HUES64 (cell line): ENCODE measurements around the gene RMND5A.

Experiments
- H3K27ac ChIP-seq: 2 replicates; pipeline ENCODE4 v1.7.0; 2013; ENCODE audit warnings: low read depth, low read length, inconsistent platforms
- H3K27me3 ChIP-seq: 2 replicates; pipeline ENCODE4 v1.6.1; 2013; ENCODE audit warnings: mild to moderate bottlenecking, low read length; ENCODE audit not compliant: insufficient read depth
- H3K36me3 ChIP-seq: 2 replicates; pipeline ENCODE4 v1.6.1; 2013; ENCODE audit warnings: mild to moderate bottlenecking, low read length; ENCODE audit not compliant: insufficient read depth
- H3K4me1 ChIP-seq: 2 replicates; pipeline ENCODE4 v1.6.1; 2013; ENCODE audit warnings: mild to moderate bottlenecking, low read length, moderate library complexity; ENCODE audit not compliant: insufficient read depth
- H3K4me3 ChIP-seq: 2 replicates; pipeline ENCODE4 v1.5.1; 2013; ENCODE audit warnings: mild to moderate bottlenecking, low read length, moderate library complexity
- H3K9ac ChIP-seq: 2 replicates; pipeline ENCODE4 v1.6.1; 2013; ENCODE audit warnings: mild to moderate bottlenecking, low read depth, low read length
- H3K9me3 ChIP-seq: 2 replicates; pipeline ENCODE4 v1.6.1; 2013; ENCODE audit warnings: low read depth, low read length; ENCODE audit not compliant: insufficient read depth
- WGBS: fragments of 150-250, 120-280 bp; methylation state at CpG from one replicate; pipeline ENCODE4 v1.1.7; 2013; ENCODE audit warnings: missing lambda C conversion rate; 5-methylcytosine and 5-hydroxymethylcytosine counted together

RMND5A gene

DNA sequence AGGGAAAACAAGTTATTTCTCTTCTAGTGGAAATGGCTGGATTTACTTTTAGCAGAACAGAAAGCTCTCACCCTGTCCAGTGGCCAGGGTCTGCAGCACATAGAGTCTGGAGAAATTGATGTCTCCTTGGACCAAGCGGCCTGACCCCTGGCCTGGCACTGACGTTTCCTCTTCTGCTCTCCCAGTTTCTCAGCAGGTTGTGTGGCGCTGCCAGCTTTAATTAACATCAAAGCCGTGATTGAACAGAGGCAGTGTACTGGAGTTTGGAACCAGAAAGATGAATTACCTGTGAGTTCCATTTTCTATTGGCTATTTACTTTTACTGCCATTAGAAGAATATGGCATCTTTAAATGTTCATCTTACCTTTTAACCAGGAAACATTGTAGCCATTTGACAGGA is 49.7 kb downstream of the RMND5A start:
- Histone ChIP-seq H3K9me3 (no peaks in the 10 kb centered on the region), H3K9ac (no peak overlapping the region), H3K36me3 (peaks cover 82% of the 10 kb centered on the region), H3K4me3 (no peak overlapping the region), H3K27ac (no peak overlapping the region), H3K4me1 (peaks cover 4% of the 10 kb centered on the region; the same call in 1 of the 2 replicates), H3K27me3 (no peaks in the 10 kb centered on the region)
- 94% methylated on average over 4 of the region's 4 CpGs for WGBS

DNA sequence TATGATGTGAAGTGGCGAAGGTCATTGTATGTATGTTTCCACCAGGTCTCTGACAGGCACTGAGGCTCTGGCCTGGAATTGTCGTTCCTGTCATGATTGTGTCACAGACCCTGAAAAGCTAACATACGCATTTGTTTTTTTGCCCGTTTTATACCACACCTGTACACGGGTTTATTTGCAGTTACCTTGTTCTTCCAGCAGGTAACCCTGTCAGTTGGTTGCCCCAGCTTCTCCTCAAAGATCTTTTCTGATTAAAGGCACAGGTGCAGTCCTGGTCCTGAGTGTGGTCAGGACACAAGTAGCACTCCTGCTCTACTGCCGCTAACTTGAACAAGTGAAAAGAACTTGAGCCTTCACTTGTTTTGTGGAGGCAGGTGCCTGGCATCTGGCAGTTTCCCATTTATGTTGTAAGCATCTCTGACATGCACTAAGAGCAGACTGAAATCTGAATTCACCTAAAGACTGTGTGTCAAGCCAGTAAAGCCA is 50.8 kb downstream of the RMND5A start:
- Histone ChIP-seq H3K9me3 (no peaks in the 10 kb centered on the region), H3K27ac (no peak overlapping the region), H3K4me1 (peaks cover 4% of the 10 kb centered on the region; the same call in 1 of the 2 replicates), H3K9ac (no peak overlapping the region), H3K27me3 (no peaks in the 10 kb centered on the region), H3K4me3 (no peak overlapping the region), H3K36me3 (peaks cover 80% of the 10 kb centered on the region)
- 94% methylated on average over 6 of the region's 6 CpGs for WGBS

- Histone ChIP-seq H3K4me1 (peaks cover 4% of the 10 kb centered on the region; the same call in 1 of the 2 replicates), H3K27ac (no peak overlapping the region), H3K9ac (no peak overlapping the region), H3K27me3 (no peaks in the 10 kb centered on the region), H3K36me3 (peaks cover 68% of the 10 kb centered on the region), H3K9me3 (no peaks in the 10 kb centered on the region), H3K4me3 (no peak overlapping the region)
- 82% methylated on average over 5 of the region's 5 CpGs for WGBS
Measured at GRCh38 chr2:86772611-86773010, 52.5 kb downstream of the RMND5A start.

GRCh38 chr2:86774862-86775261 is 54.8 kb downstream of the RMND5A start:
- Histone ChIP-seq H3K9ac (no peak overlapping the region), H3K4me1 (peaks cover 4% of the 10 kb centered on the region; the same call in 1 of the 2 replicates), H3K36me3 (peaks cover 54% of the 10 kb centered on the region), H3K27me3 (no peaks in the 10 kb centered on the region), H3K4me3 (no peak overlapping the region), H3K9me3 (no peaks in the 10 kb centered on the region), H3K27ac (no peak overlapping the region)
- 84% methylated on average over 5 of the region's 5 CpGs for WGBS

DNA sequence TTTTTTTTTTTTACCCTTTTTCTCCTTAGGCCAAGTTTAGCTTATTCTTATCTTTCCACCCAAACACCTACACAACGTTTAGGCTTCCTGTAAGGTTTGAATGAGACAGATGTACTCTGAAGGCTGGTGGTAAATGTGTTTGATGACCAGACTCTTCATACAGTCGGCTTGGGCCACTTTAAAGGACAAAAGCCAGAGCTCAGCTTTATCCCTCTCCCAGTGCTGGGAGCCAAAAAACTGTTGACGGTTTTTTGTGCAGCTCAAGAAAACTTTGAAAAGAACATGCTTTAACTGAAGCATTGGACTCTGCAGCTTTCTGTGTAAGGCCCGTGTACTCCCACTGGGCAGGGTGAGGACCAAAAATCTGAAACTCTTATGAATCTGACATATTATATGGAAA is 55.2 kb downstream of the RMND5A start:
- Histone ChIP-seq H3K27ac (no peak overlapping the region), H3K36me3 (peaks cover 49% of the 10 kb centered on the region), H3K27me3 (no peaks in the 10 kb centered on the region), H3K4me3 (no peak overlapping the region), H3K9me3 (no peaks in the 10 kb centered on the region), H3K9ac (no peak overlapping the region), H3K4me1 (peaks cover 4% of the 10 kb centered on the region; the same call in 1 of the 2 replicates)
- 79% methylated on average over 3 of the region's 4 CpGs for WGBS

GRCh38 chr2:86776532-86776931 is 56.4 kb downstream of the RMND5A start:
- 97% methylated on average over 6 of the region's 7 CpGs for WGBS
- Histone ChIP-seq H3K4me3 (no peak overlapping the region), H3K36me3 (peaks cover 37% of the 10 kb centered on the region), H3K9ac (no peak overlapping the region), H3K4me1 (peaks cover 4% of the 10 kb centered on the region; the same call in 1 of the 2 replicates), H3K9me3 (no peaks in the 10 kb centered on the region), H3K27ac (no peak overlapping the region), H3K27me3 (no peaks in the 10 kb centered on the region)

DNA sequence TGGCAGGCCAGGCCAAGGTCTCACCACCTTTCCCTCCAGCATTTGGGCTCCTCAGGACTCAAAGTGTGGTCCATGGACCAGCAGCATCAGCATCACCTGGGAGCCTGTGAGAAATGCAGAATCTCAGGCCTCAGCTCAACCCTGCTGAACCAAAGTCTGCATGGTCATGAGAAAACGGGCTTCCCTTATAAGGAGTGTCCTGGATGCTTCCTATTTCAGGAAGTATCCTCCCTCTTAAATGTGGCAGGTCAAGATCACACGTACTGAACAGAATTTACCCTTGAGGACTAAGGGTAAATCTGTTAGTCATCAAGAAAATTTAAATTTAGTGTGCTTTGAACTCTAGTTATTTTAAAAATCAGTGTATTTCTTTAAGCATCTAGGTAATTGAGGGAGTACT is 58.9 kb downstream of the RMND5A start:
- Histone ChIP-seq H3K27me3 (no peaks in the 10 kb centered on the region), H3K27ac (no peak overlapping the region), H3K9me3 (no peaks in the 10 kb centered on the region), H3K36me3 (peaks cover 16% of the 10 kb centered on the region), H3K9ac (no peak overlapping the region), H3K4me1 (no peaks in the 10 kb centered on the region; the same call in 1 of the 2 replicates), H3K4me3 (no peak overlapping the region)
- WGBS = 92% methylated on average over 2 of the region's 2 CpGs

GRCh38 chr2:86779971-86780370 is 59.9 kb downstream of the RMND5A start:
- Histone ChIP-seq H3K36me3 (peaks cover 6% of the 10 kb centered on the region), H3K27me3 (no peaks in the 10 kb centered on the region), H3K4me3 (no peak overlapping the region), H3K4me1 (no peaks in the 10 kb centered on the region), H3K9me3 (no peaks in the 10 kb centered on the region), H3K27ac (no peak overlapping the region), H3K9ac (no peak overlapping the region)
- WGBS = 77% methylated on average over 1 of the region's 3 CpGs

DNA sequence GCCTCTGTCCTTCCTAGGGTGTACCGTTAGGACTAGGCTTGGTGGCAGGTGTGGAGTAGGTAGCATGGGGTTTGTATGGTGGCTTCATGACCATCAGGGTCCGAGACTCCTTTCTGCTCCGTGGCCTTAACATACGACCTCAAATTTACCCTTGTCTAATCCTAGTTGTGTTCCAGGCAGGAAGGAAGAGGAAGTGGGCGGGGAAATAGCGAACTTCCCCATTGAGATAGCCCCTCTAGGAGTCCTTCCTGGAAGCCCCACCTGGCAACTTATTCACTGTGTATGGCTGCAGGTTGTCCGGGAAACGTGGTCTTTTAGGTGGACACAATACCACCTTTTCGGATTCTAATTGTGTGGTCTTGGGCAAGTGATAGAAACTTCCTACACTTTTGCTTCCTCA is 61.3 kb downstream of the RMND5A start:
- Histone ChIP-seq H3K9me3 (no peaks in the 10 kb centered on the region), H3K4me1 (no peaks in the 10 kb centered on the region), H3K27me3 (peaks cover 7% of the 10 kb centered on the region; the same call in 1 of the 2 replicates), H3K36me3 (no peaks in the 10 kb centered on the region), H3K9ac (no peak overlapping the region), H3K27ac (no peak overlapping the region), H3K4me3 (no peak overlapping the region)
- WGBS = 90% methylated on average over 9 of the region's 9 CpGs

GRCh38 chr2:86782748-86783147 is 62.7 kb downstream of the RMND5A start:
- Histone ChIP-seq H3K36me3 (no peaks in the 10 kb centered on the region), H3K4me3 (no peak overlapping the region), H3K27ac (no peak overlapping the region), H3K4me1 (no peaks in the 10 kb centered on the region), H3K9ac (no peak overlapping the region), H3K9me3 (no peaks in the 10 kb centered on the region), H3K27me3 (peaks cover 15% of the 10 kb centered on the region)
- 89% methylated on average over 7 of the region's 7 CpGs for WGBS

- H3K27me3 ChIP-seq = peaks cover 25% of the 10 kb centered on the region
Measured at GRCh38 chr2:86783615-86784339, 63.7 kb downstream of the RMND5A start.

More at GRCh38 chr2:86783615-86784339, 63.7 kb downstream of the RMND5A start:
- H3K36me3 ChIP-seq = no peaks in the 10 kb centered on the region
- no peak overlapping the region for H3K9ac ChIP-seq
- no peak overlapping the region for H3K27ac ChIP-seq
- no peaks in the 10 kb centered on the region for H3K9me3 ChIP-seq
- H3K4me3 ChIP-seq = no peak overlapping the region
- 92% methylated on average over 6 of the region's 8 CpGs for WGBS
- H3K4me1 ChIP-seq = no peaks in the 10 kb centered on the region
